Activated CD4-positive, alpha-beta T cell treated with anti-CD3 and anti-CD28 coated beads for 36 hours (primary cell): Measurements from ENCODE around the gene KCNJ1. TPM values are rescaled to one million over a fixed set of nuclear protein-coding genes. Genes with fewer than 3 reads are reported as not detected.

Experiments
- ATAC-seq: fragments of 200-7000 bp; cut with Tn5 transposase; one replicate; pipeline ENCODE4 v1.10.0; 2021; ENCODE audit warnings: mild to moderate bottlenecking, moderate library complexity
- CTCF ChIA-PET: fragments of 350-600 bp; sonication (Branson Sonifier 250); formaldehyde crosslinking; loops from one replicate; lab custom pipeline; 2021; ENCODE audit warnings: antibody characterized with exemption; lab: Charles Lee
- POLR2A ChIA-PET: fragments of 350-600 bp; sonication (Branson Sonifier 250); formaldehyde crosslinking; loops from one replicate; lab custom pipeline; 2021; ENCODE audit warnings: antibody characterized with exemption, inconsistent platforms; lab: Charles Lee
- DNase-seq: peaks from one replicate; pipeline ENCODE4 v3.0.0-alpha.2; 2020
- H3K27ac Mint-ChIP-seq: one replicate; pipeline ENCODE4 v1.8.0; 2021; ENCODE audit warnings: mixed read lengths
- H3K27me3 Mint-ChIP-seq: one replicate; pipeline ENCODE4 v1.8.0; 2021; ENCODE audit warnings: mixed read lengths
- H3K36me3 Mint-ChIP-seq: one replicate; pipeline ENCODE4 v1.8.0; 2021; ENCODE audit warnings: low read depth, mixed read lengths
- H3K4me1 Mint-ChIP-seq: one replicate; pipeline ENCODE4 v1.8.0; 2021; ENCODE audit warnings: mixed read lengths
- H3K4me3 Mint-ChIP-seq: one replicate; pipeline ENCODE4 v1.8.0; 2021; ENCODE audit warnings: mild to moderate bottlenecking, moderate library complexity, mixed read lengths
- H3K9me3 Mint-ChIP-seq: one replicate; pipeline ENCODE4 v1.8.0; 2021; ENCODE audit warnings: low read depth, mixed read lengths
- intact Hi-C, 2 experiments: fragments of 100-400 bp; cut with DNase I in 1 of 2; cut with micrococcal nuclease in 1 of 2; formaldehyde crosslinking; loops; one replicate each; pipeline versions ENCODE4 v1.14.2 to v1.15.1; 2022 to 2024; cut with DNase I, micrococcal nuclease
- total RNA-seq, 2 experiments: library from RNA; stranded (reverse); gene quantifications; one replicate each; pipeline ENCODE4 v1.2.3, GENCODE V29; 2021

The KCNJ1 gene
- total RNA-seq, 2 experiments from 2014 or later, result not detected

- ChIA-PET CTCF (interaction anchor here (0.6 to 9.8 kb wide), 7 partner anchors 23 to 585 kb away, joined by 3 to 108 read pairs (median 4); no protein-coding TSS in a partner anchor), POLR2A (no interaction called here)
- Mint-ChIP-seq H3K36me3 (no peaks in the 10 kb centered on the region), H3K4me1 (peaks cover 6% of the 10 kb centered on the region), H3K4me3 (no peak overlapping the region), H3K27ac (no peak overlapping the region), H3K27me3 (peaks cover 45% of the 10 kb centered on the region), H3K9me3 (no peaks in the 10 kb centered on the region)
- DNase-seq (peak; percentile 35), ATAC-seq (no peak)
- intact Hi-C loops, result no loop called here
These were observed 41.5 kb upstream of the KCNJ1 start for GRCh38 chr11:128908391-128909246.

GRCh38 chr11:128907585-128907984 is 40.5 kb upstream of the KCNJ1 start:
- DNase-seq (no peak), ATAC-seq (no peak)
- intact Hi-C loops, result no loop called here
- Mint-ChIP-seq H3K4me3 (no peak overlapping the region), H3K9me3 (no peaks in the 10 kb centered on the region), H3K27me3 (peaks cover 48% of the 10 kb centered on the region), H3K4me1 (peaks cover 6% of the 10 kb centered on the region), H3K27ac (no peak overlapping the region), H3K36me3 (no peaks in the 10 kb centered on the region)
- CTCF ChIA-PET, result interaction anchor here (0.5 to 9.8 kb wide), 4 partner anchors 15 to 431 kb away, joined by 3 to 108 read pairs (median 16); no protein-coding TSS in a partner anchor
- POLR2A ChIA-PET, result no interaction called here

- no peaks in the 10 kb centered on the region for H3K9me3 Mint-ChIP-seq
- peaks cover 6% of the 10 kb centered on the region for H3K4me1 Mint-ChIP-seq
- CTCF ChIA-PET, result interaction anchor here (0.6 to 9.8 kb wide), 11 partner anchors 10 to 152 kb away, joined by 3 to 108 read pairs (median 5); no protein-coding TSS in a partner anchor
- POLR2A ChIA-PET, result no interaction called here
- DNase-seq, result no peak
- intact Hi-C loops, result loop anchor here in 1 of 2 experiments (1.0 kb wide), 1 partner anchor 22 kb away; no protein-coding TSS in a partner anchor
- ATAC-seq, result no peak
- H3K36me3 Mint-ChIP-seq, result no peaks in the 10 kb centered on the region
- no peak overlapping the region for H3K27ac Mint-ChIP-seq
- H3K4me3 Mint-ChIP-seq, result peak overlapping the region; percentile 61
- peaks cover 45% of the 10 kb centered on the region for H3K27me3 Mint-ChIP-seq
These were observed 39.3 kb upstream of the KCNJ1 start for GRCh38 chr11:128906185-128907050.

- Mint-ChIP-seq H3K9me3 (no peaks in the 10 kb centered on the region), H3K36me3 (no peaks in the 10 kb centered on the region), H3K27ac (no peak overlapping the region), H3K4me3 (peak overlapping the region; percentile 61), H3K27me3 (peaks cover 44% of the 10 kb centered on the region), H3K4me1 (peaks cover 6% of the 10 kb centered on the region)
- ChIA-PET POLR2A (no interaction called here), CTCF (interaction anchor here (0.6 to 9.8 kb wide), 11 partner anchors 11 to 153 kb away, joined by 3 to 108 read pairs (median 5); no protein-coding TSS in a partner anchor)
- ATAC-seq (peak; percentile 80), DNase-seq (peak; percentile 71)
- intact Hi-C loops, result loop anchor here (1.0 to 2.0 kb wide), 2 partner anchors 21 kb away; no protein-coding TSS in a partner anchor
These were observed 38.5 kb upstream of the KCNJ1 start for GRCh38 chr11:128905345-128906184.

- no peak overlapping the region for H3K27ac Mint-ChIP-seq
These were observed 37.7 kb upstream of the KCNJ1 start for GRCh38 chr11:128904656-128905344.

GRCh38 chr11:128904303-128904655 is 37.2 kb upstream of the KCNJ1 start:
- DNase-seq (no peak), ATAC-seq (no peak)
- Mint-ChIP-seq H3K9me3 (no peaks in the 10 kb centered on the region), H3K36me3 (no peaks in the 10 kb centered on the region), H3K4me1 (peaks cover 6% of the 10 kb centered on the region), H3K27ac (no peak overlapping the region), H3K27me3 (peaks cover 32% of the 10 kb centered on the region), H3K4me3 (no peak overlapping the region)
- POLR2A ChIA-PET, result no interaction called here
- CTCF ChIA-PET, result interaction anchor here (5.5 to 9.8 kb wide), 2 partner anchors 12 to 19 kb away, joined by 28 to 108 read pairs; no protein-coding TSS in a partner anchor
- intact Hi-C loops, result loop anchor here in 1 of 2 experiments (2.0 kb wide), 1 partner anchor 19 kb away; no protein-coding TSS in a partner anchor

More at GRCh38 chr11:128904656-128905344, 37.7 kb upstream of the KCNJ1 start:
- H3K9me3 Mint-ChIP-seq, result no peaks in the 10 kb centered on the region
- intact Hi-C loops, result loop anchor here in 1 of 2 experiments (2.0 kb wide), 1 partner anchor 20 kb away; no protein-coding TSS in a partner anchor
- ATAC-seq (peak; percentile 18), DNase-seq (no peak)
- ChIA-PET POLR2A (no interaction called here), CTCF (interaction anchor here (0.6 to 9.8 kb wide), 3 partner anchors 12 to 95 kb away, joined by 4 to 108 read pairs (median 28); no protein-coding TSS in a partner anchor)
- peaks cover 6% of the 10 kb centered on the region for H3K4me1 Mint-ChIP-seq
- no peaks in the 10 kb centered on the region for H3K36me3 Mint-ChIP-seq
- H3K4me3 Mint-ChIP-seq, result peak overlapping the region; percentile 61
- peaks cover 37% of the 10 kb centered on the region for H3K27me3 Mint-ChIP-seq

GRCh38 chr11:128903248-128904061 is 36.4 kb upstream of the KCNJ1 start:
- Mint-ChIP-seq H3K36me3 (no peaks in the 10 kb centered on the region), H3K27ac (no peak overlapping the region), H3K9me3 (no peaks in the 10 kb centered on the region), H3K4me1 (peaks cover 6% of the 10 kb centered on the region), H3K4me3 (no peak overlapping the region), H3K27me3 (peaks cover 32% of the 10 kb centered on the region)
- intact Hi-C loops, result loop anchor here in 1 of 2 experiments (2.0 kb wide), 1 partner anchor 19 kb away; no protein-coding TSS in a partner anchor
- ChIA-PET CTCF (interaction anchor here (1.0 to 9.8 kb wide), 3 partner anchors 11 to 33 kb away, joined by 3 to 108 read pairs (median 28); no protein-coding TSS in a partner anchor), POLR2A (no interaction called here)
- ATAC-seq (no peak), DNase-seq (no peak)

GRCh38 chr11:128902515-128903066 is 35.5 kb upstream of the KCNJ1 start:
- POLR2A ChIA-PET, result no interaction called here
- no peaks in the 10 kb centered on the region for H3K9me3 Mint-ChIP-seq
- CTCF ChIA-PET, result interaction anchor here (5.5 to 9.8 kb wide), 2 partner anchors 10 to 17 kb away, joined by 28 to 108 read pairs; no protein-coding TSS in a partner anchor
- no peak overlapping the region for H3K27ac Mint-ChIP-seq
- peaks cover 29% of the 10 kb centered on the region for H3K27me3 Mint-ChIP-seq
- H3K4me3 Mint-ChIP-seq, result no peak overlapping the region
- H3K36me3 Mint-ChIP-seq, result no peaks in the 10 kb centered on the region
- no peak for ATAC-seq
- H3K4me1 Mint-ChIP-seq, result peaks cover 6% of the 10 kb centered on the region
- DNase-seq, result no peak
- intact Hi-C loops, result no loop called here
